ENCODE measurements around the gene FASTKD1.

FASTKD1 gene

GRCh38 chr2:169491378-169491777, 82.3 kb downstream of the FASTKD1 start:
- TF ChIP-seq CTCF (IDR thresholded peaks at IDR 0.05; ENCODE audit: borderline replicate concordance, control extremely low read depth, extremely low read depth, insufficient read depth, missing control alignments) = no peak
- in situ Hi-C loops (cut with MboI; ENCODE audit: low sequenced_read_pairs, unreplicated experiment) = no loop called here

GRCh38 chr2:169490834-169491233, 82.8 kb downstream of the FASTKD1 start:
- TF ChIP-seq CTCF (IDR thresholded peaks at IDR 0.05; ENCODE audit: borderline replicate concordance, control extremely low read depth, extremely low read depth, insufficient read depth, missing control alignments) = no peak
- in situ Hi-C loops (cut with MboI; ENCODE audit: low sequenced_read_pairs, unreplicated experiment) = no loop called here
- DNase-seq (ENCODE audit: low spot score) = no peak

More at GRCh38 chr2:169491378-169491777, 82.3 kb downstream of the FASTKD1 start:
- DNase-seq (ENCODE audit: low spot score) = no peak

GRCh38 chr2:169486487-169486886, 87.2 kb downstream of the FASTKD1 start:
- DNase-seq (ENCODE audit: low spot score) = no peak
- no peak for TF ChIP-seq CTCF (IDR thresholded peaks at IDR 0.05; ENCODE audit: borderline replicate concordance, control extremely low read depth, extremely low read depth, insufficient read depth, missing control alignments)
- in situ Hi-C loops (cut with MboI; ENCODE audit: low sequenced_read_pairs, unreplicated experiment) = no loop called here

GRCh38 chr2:169485650-169486138, 88.0 kb downstream of the FASTKD1 start:
- no peak for TF ChIP-seq CTCF (IDR thresholded peaks at IDR 0.05; ENCODE audit: borderline replicate concordance, control extremely low read depth, extremely low read depth, insufficient read depth, missing control alignments)

GRCh38 chr2:169480079-169480465, 93.6 kb downstream of the FASTKD1 start:
- no peak for DNase-seq (ENCODE audit: low spot score)
- in situ Hi-C loops (cut with MboI; ENCODE audit: low sequenced_read_pairs, unreplicated experiment) = no loop called here
- TF ChIP-seq CTCF (IDR thresholded peaks at IDR 0.05; ENCODE audit: borderline replicate concordance, control extremely low read depth, extremely low read depth, insufficient read depth, missing control alignments) = no peak

More at GRCh38 chr2:169485650-169486138, 88.0 kb downstream of the FASTKD1 start:
- DNase-seq (ENCODE audit: low spot score) = no peak
- in situ Hi-C loops (cut with MboI; ENCODE audit: low sequenced_read_pairs, unreplicated experiment) = no loop called here
